ENCODE results near the gene SRGAP2C.
"Not testable (repeated sequence)": the region's sequence is repeated elsewhere in the genome, so short reads cannot be mapped to it uniquely, and the experiment has no call there.

The SRGAP2C gene

DNA sequence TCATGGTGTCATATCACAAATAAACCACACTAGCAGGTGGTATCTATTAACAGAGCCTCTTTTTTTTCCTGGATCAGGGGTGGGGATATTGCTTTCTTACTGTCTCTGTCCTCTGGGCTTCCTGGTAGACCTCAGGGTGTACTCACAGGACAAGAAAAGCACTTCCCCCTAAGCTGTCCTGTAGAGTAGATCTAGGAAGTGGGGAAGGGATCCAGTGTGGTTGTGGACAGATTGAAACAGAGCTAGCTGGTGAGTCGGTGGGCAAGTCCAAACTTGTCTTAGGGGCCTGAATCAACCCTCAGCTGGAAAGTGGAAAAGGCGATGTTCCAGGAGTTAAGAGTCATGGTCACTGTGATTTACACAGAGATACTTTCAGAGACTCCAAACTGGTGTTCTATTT is 96.7 kb downstream of the SRGAP2C start:
- not testable (repeated sequence) for DNase-seq

DNA sequence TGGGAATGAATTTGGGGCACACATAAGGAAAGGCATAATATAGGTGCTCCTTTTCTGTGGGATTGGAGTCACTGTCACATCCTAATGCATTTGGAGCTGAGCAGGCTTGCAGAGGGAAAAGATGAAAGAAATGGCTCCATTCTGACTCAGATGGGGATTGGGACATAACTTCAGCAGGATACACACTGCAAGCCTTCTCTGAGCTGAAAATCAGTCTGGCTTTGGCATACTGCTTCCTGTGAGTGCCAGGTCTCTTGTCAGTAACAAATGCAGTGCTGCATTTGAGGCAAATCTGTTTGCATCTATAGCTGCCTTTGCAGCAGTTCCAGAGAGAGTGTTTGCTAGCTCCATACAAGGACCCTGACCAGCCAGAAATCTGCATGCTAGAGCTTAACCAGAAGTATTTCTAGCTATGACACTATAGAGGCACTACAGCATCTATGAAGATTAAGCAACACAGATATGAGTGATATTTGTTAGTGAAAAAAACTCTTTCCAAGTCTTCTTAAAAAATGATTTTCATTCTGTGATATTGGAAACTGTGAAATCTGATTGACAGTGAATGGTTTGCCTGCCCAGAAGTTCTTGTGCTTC is 98.9 kb downstream of the SRGAP2C start:
- not testable (repeated sequence) for DNase-seq

DNA sequence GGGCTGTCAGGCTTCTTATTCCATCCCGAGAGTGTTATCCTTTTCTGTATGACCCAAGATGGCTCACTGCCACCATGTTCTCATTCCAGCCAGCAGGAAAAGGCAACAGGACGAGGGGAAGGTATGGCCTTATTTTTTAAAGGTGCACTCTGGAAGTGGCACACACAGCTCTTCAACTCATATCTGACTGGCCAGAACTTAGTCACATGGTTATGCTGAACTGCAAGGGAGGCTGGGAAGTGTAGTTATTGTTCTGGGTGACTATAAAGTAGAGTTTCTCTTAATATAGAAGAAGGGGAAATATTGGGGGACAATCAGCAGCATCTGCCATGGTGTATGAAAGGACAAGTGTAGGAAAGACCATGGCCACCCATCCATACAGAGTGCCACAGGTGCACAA is 107.8 kb downstream of the SRGAP2C start:
- DNase-seq, result not testable (repeated sequence)

DNA sequence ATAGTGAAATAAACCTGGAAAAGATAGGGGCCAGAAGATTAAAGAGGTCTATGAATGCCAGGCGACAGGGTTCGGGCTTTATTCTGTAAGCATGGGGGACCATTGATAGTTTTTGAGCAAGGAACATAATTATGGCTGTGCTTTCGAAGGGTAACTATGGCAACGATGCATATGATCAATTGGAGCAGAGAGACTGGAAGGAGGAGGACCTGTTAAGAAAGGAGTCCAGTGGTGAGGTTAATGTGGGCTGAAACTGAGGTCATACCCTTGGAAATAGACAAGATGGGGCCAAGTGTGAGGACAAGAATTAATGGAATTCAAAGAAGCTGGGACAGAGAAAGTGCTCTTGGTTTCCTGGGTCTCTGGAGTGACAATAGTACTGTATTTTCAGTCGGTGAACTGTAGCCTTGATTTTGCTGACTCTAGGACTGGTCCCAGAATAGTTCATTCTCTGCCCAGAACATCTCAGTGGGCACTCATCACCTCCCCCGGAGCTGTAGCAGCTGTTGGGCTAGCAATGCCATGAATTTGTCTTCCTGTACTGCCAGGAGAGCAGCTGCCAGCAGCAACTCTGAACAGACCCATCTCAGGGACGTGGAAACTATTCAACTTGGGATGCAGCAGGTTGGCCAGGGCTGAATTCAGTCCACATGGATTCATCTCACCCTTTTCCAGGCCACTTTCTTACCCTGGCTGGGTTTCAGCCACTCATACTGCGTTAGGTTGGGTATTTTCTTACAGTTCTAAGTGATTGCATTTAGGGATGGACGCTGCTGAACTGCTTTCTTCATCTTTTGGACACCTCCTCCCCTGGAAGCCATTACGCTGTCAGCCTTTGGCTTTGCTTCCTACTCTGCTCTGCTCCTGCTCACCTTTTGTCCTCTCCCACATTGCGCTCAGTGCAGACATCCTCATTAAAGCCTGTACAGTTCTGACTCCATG is 108.8 kb downstream of the SRGAP2C start:
- DNase-seq, result not testable (repeated sequence)

DNA sequence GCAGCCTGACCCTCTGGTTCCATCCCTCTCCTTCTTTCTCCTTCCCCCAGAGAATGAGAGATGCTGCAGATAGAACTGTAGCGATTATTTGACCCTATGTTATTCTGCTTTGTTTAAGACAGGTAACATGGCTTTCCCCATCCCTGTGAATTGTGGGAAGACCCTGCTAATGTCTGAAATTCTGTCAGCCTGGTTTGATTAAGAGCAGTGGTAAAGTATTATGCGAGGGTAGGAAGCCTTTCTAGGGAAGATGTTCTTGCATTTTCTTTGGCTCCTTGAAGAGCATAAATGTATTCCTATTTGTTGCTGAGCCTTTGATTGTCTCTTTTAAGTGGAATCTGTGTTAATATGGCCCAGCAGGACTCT is 109.4 kb downstream of the SRGAP2C start:
- DNase-seq, result not testable (repeated sequence)

DNA sequence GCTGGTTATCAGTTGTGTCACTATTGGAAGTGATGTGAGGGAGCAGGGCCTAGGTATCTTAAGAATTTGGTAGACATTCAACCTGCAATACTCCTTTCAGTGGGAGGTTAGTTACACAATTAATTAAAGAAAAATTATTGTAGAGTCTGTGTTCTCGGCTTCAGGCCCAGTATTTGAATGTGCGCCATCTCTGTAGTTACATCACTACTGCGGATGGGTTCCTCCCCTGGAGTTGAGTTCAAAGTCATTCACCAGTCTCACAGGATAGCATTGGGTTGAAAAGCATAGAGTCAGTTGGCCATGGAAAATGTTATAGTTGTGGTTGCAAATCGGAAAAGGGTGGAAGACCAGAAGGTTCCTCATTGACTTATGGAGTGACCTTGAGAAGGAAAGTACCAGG is 111.8 kb downstream of the SRGAP2C start:
- not testable (repeated sequence) for DNase-seq

- not testable (repeated sequence) for DNase-seq
Measured at GRCh38 chr1:121298529-121298928, 113.8 kb downstream of the SRGAP2C start.

DNA sequence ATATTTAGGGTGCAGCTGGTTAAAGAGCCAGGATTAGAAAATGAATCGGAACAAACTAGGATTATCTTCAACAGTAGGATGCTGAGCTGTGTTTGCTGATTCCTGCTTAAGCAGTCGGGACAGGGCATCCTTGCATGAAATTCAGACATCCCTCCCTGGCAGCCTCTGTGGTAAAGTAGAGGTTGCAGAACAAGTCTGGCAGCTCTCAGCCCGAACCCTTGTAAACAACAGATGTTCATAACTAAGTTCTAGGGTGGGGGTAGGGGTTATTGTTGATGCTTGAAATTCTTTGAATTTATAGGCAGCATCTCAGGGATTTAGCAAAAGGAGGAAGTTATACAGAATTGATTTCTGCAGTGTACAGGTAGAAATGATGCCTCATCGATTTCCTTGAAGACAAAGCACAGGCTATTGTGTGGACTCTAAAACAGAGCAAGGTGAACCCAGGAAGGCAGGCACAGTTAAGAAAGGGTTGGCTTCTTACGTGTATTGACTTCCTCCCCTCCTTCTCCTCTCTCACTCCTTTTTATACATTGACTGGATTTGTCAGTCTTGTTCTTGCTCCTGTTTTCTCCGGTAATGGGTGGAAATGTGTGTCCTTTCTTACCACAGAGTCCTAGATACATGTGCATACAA is 114.9 kb downstream of the SRGAP2C start:
- DNase-seq, result not testable (repeated sequence)

GRCh38 chr1:121301876-121302275 is 117.1 kb downstream of the SRGAP2C start:
- DNase-seq, result not testable (repeated sequence)

- DNase-seq, result not testable (repeated sequence)
Measured at GRCh38 chr1:121307759-121308158, 123.0 kb downstream of the SRGAP2C start.

GRCh38 chr1:121315509-121315908 is 130.7 kb downstream of the SRGAP2C start:
- not testable (repeated sequence) for DNase-seq

GRCh38 chr1:121316081-121316480 is 131.3 kb downstream of the SRGAP2C start:
- DNase-seq, result not testable (repeated sequence)

- DNase-seq, result not testable (repeated sequence)
Measured at GRCh38 chr1:121317491-121318468, 133.0 kb downstream of the SRGAP2C start.

DNA sequence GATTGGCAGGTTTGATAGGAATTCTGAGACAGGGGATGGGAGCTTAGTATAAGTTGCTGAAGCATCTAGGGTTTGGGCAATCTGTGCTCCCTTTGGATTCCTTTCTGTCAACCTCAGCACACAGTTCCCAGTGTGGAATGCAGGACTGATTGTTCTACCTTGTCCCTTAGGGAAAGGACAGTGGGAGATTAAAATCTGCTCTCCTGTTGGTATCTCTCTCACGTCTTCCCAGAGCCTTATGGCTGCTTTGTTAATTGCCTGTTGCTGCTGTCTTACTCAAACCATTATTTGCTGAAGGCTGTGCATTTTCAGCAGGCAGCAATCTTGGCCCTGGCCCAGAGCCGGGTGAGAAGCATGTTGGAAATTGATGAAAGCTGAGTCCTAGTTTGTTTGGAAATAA is 133.9 kb downstream of the SRGAP2C start:
- not testable (repeated sequence) for DNase-seq

GRCh38 chr1:121321660-121322059 is 136.9 kb downstream of the SRGAP2C start:
- DNase-seq, result not testable (repeated sequence)

DNA sequence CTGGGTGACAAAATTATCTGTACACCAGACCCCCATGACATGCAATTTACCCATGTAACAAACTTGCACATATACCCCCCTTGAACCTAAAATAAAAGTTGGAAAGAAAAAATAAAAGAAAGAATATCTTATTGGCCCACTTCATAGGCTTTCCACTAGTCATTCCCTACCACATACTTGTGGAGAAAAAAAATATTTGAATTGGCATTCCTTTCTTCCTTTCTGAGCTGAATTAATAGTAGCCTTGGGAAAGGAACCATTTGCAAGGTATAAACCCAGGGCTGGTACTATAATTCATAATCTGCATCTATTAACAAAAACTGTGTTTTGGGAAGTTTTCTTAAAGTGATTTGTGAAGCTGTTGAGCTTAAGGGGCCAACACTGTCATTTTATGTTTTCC is 140.0 kb downstream of the SRGAP2C start:
- not testable (repeated sequence) for DNase-seq

DNA sequence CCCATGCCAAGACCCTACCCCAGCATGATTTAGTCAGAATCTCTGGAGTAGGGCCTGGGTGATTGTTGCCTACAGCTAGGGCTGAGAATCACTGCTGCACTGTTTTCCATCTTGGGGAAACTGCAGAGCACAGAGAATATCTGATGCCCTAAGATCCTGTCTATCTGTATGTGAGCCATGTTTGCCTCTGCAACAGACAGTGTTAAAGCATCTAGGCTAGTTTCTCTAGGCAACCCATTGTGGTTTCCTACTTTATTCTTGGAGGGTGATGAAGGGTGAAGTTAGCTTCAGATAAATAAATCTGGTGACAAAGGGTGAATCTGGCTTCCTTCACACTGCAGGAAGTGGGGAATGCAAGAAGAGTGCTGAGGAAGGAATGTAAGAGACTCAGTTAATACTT is 147.4 kb downstream of the SRGAP2C start:
- not testable (repeated sequence) for DNase-seq

GRCh38 chr1:121332599-121333562 is 148.1 kb downstream of the SRGAP2C start:
- DNase-seq, result not testable (repeated sequence)

GRCh38 chr1:121337958-121338357 is 153.2 kb downstream of the SRGAP2C start:
- not testable (repeated sequence) for DNase-seq

- not testable (repeated sequence) for DNase-seq
Measured at GRCh38 chr1:121339611-121340010, 154.8 kb downstream of the SRGAP2C start.

All from stimulated activated CD4-positive, alpha-beta T cell treated with anti-CD3 and anti-CD28 coated beads, Interleukin-2, amount 100 ng/mL, for 24 hours (primary cell).